Measurements from ENCODE around the gene MPRIP.

The MPRIP gene

GRCh38 chr17:17112628-17113200, 70.5 kb downstream of the MPRIP start:
- H3K9me3 Mint-ChIP-seq: no peaks in the 10 kb centered on the region
- H3K4me1 Mint-ChIP-seq: peaks cover 67% of the 10 kb centered on the region
- H3K27ac Mint-ChIP-seq: no peak overlapping the region
- CTCF ChIA-PET: no interaction called here
- H3K36me3 Mint-ChIP-seq: peaks cover 8% of the 10 kb centered on the region
- H3K4me3 Mint-ChIP-seq: no peak overlapping the region
- DNase-seq: no peak
- no peaks in the 10 kb centered on the region for H3K27me3 Mint-ChIP-seq

GRCh38 chr17:17114592-17115225, 72.5 kb downstream of the MPRIP start:
- peaks cover 5% of the 10 kb centered on the region for H3K9me3 Mint-ChIP-seq
- CTCF ChIA-PET: no interaction called here
- peaks cover 12% of the 10 kb centered on the region for H3K36me3 Mint-ChIP-seq
- no peak overlapping the region for H3K4me3 Mint-ChIP-seq
- no peak for DNase-seq
- H3K27ac Mint-ChIP-seq: peak overlapping the region; percentile 58
- no peaks in the 10 kb centered on the region for H3K27me3 Mint-ChIP-seq
- H3K4me1 Mint-ChIP-seq: peaks cover 68% of the 10 kb centered on the region

- H3K36me3 Mint-ChIP-seq: peaks cover 12% of the 10 kb centered on the region
- H3K4me3 Mint-ChIP-seq: no peak overlapping the region
- peaks cover 5% of the 10 kb centered on the region for H3K9me3 Mint-ChIP-seq
- no peak overlapping the region for H3K27ac Mint-ChIP-seq
- DNase-seq: no peak
- CTCF ChIA-PET: no interaction called here
- no peaks in the 10 kb centered on the region for H3K27me3 Mint-ChIP-seq
- peaks cover 68% of the 10 kb centered on the region for H3K4me1 Mint-ChIP-seq
Observed at GRCh38 chr17:17115620-17116019, 73.4 kb downstream of the MPRIP start.

- peaks cover 73% of the 10 kb centered on the region for H3K4me1 Mint-ChIP-seq
- CTCF ChIA-PET: no interaction called here
- no peak overlapping the region for H3K4me3 Mint-ChIP-seq
Observed at GRCh38 chr17:17116406-17116805, 74.1 kb downstream of the MPRIP start.

GRCh38 chr17:17117923-17118322, 75.7 kb downstream of the MPRIP start:
- Mint-ChIP-seq H3K27ac (peak overlapping the region; percentile 5), H3K27me3 (no peaks in the 10 kb centered on the region), H3K9me3 (peaks cover 5% of the 10 kb centered on the region), H3K4me3 (no peak overlapping the region), H3K36me3 (peaks cover 9% of the 10 kb centered on the region), H3K4me1 (peaks cover 83% of the 10 kb centered on the region)
- CTCF ChIA-PET: no interaction called here
- DNase-seq: no peak

More at GRCh38 chr17:17116406-17116805, 74.1 kb downstream of the MPRIP start:
- no peak for DNase-seq
- Mint-ChIP-seq H3K27ac (peak overlapping the region; percentile 26), H3K36me3 (peaks cover 12% of the 10 kb centered on the region), H3K9me3 (peaks cover 5% of the 10 kb centered on the region), H3K27me3 (no peaks in the 10 kb centered on the region)

- H3K4me3 Mint-ChIP-seq: no peak overlapping the region
- DNase-seq: no peak
- peaks cover 9% of the 10 kb centered on the region for H3K36me3 Mint-ChIP-seq
- H3K9me3 Mint-ChIP-seq: peaks cover 5% of the 10 kb centered on the region
- peak overlapping the region; percentile 91 for H3K27ac Mint-ChIP-seq
- CTCF ChIA-PET: no interaction called here
- H3K27me3 Mint-ChIP-seq: no peaks in the 10 kb centered on the region
- peaks cover 85% of the 10 kb centered on the region for H3K4me1 Mint-ChIP-seq
Observed at GRCh38 chr17:17118399-17118798, 76.1 kb downstream of the MPRIP start.

- H3K27me3 Mint-ChIP-seq: no peaks in the 10 kb centered on the region
- CTCF ChIA-PET: interaction anchor here (1.2 kb wide), 1 partner anchor 11 kb away, joined by 3 read pairs; no protein-coding TSS in a partner anchor
- H3K27ac Mint-ChIP-seq: peak overlapping the region; percentile 91
- peaks cover 87% of the 10 kb centered on the region for H3K4me1 Mint-ChIP-seq
- H3K9me3 Mint-ChIP-seq: peaks cover 5% of the 10 kb centered on the region
- peaks cover 9% of the 10 kb centered on the region for H3K36me3 Mint-ChIP-seq
- H3K4me3 Mint-ChIP-seq: no peak overlapping the region
- DNase-seq: no peak
Observed at GRCh38 chr17:17119106-17119505, 76.8 kb downstream of the MPRIP start.

- peak; percentile 76 for DNase-seq
- CTCF ChIA-PET: interaction anchor here (1.2 kb wide), 1 partner anchor 12 kb away, joined by 3 read pairs; no protein-coding TSS in a partner anchor
- H3K4me1 Mint-ChIP-seq: peaks cover 87% of the 10 kb centered on the region
- peaks cover 5% of the 10 kb centered on the region for H3K9me3 Mint-ChIP-seq
- H3K36me3 Mint-ChIP-seq: peaks cover 9% of the 10 kb centered on the region
- no peaks in the 10 kb centered on the region for H3K27me3 Mint-ChIP-seq
- H3K27ac Mint-ChIP-seq: peak overlapping the region; percentile 91
- H3K4me3 Mint-ChIP-seq: no peak overlapping the region
Observed at GRCh38 chr17:17119533-17119932, 77.3 kb downstream of the MPRIP start.

GRCh38 chr17:17120294-17120693, 78.0 kb downstream of the MPRIP start:
- peak overlapping the region; percentile 91 for H3K27ac Mint-ChIP-seq
- CTCF ChIA-PET: interaction anchor here (1.1 to 1.3 kb wide), 3 partner anchors 12 to 120 kb away, joined by 3 read pairs; no protein-coding TSS in a partner anchor
- H3K36me3 Mint-ChIP-seq: peaks cover 9% of the 10 kb centered on the region

GRCh38 chr17:17120701-17121100, 78.4 kb downstream of the MPRIP start:
- DNase-seq: no peak
- Mint-ChIP-seq H3K27me3 (no peaks in the 10 kb centered on the region), H3K36me3 (peaks cover 9% of the 10 kb centered on the region), H3K9me3 (peaks cover 5% of the 10 kb centered on the region), H3K4me3 (no peak overlapping the region), H3K27ac (peak overlapping the region; percentile 91), H3K4me1 (peaks cover 87% of the 10 kb centered on the region)
- CTCF ChIA-PET: interaction anchor here (1.1 to 1.3 kb wide), 2 partner anchors 25 to 120 kb away, joined by 3 read pairs; no protein-coding TSS in a partner anchor

More at GRCh38 chr17:17120294-17120693, 78.0 kb downstream of the MPRIP start:
- DNase-seq: no peak
- H3K4me1 Mint-ChIP-seq: peaks cover 87% of the 10 kb centered on the region
- H3K4me3 Mint-ChIP-seq: no peak overlapping the region
- peaks cover 5% of the 10 kb centered on the region for H3K9me3 Mint-ChIP-seq
- H3K27me3 Mint-ChIP-seq: no peaks in the 10 kb centered on the region

- no peak for DNase-seq
- Mint-ChIP-seq H3K4me3 (no peak overlapping the region), H3K9me3 (peaks cover 5% of the 10 kb centered on the region), H3K27ac (no peak overlapping the region), H3K36me3 (peaks cover 9% of the 10 kb centered on the region), H3K27me3 (no peaks in the 10 kb centered on the region), H3K4me1 (peaks cover 88% of the 10 kb centered on the region)
- CTCF ChIA-PET: interaction anchor here (1.1 to 1.3 kb wide), 3 partner anchors 20 to 120 kb away, joined by 3 read pairs; no protein-coding TSS in a partner anchor
Observed at GRCh38 chr17:17121162-17121561, 78.9 kb downstream of the MPRIP start.

GRCh38 chr17:17122781-17123483, 80.7 kb downstream of the MPRIP start:
- peaks cover 18% of the 10 kb centered on the region for H3K36me3 Mint-ChIP-seq
- H3K4me3 Mint-ChIP-seq: no peak overlapping the region
- DNase-seq: no peak
- H3K4me1 Mint-ChIP-seq: peaks cover 87% of the 10 kb centered on the region
- CTCF ChIA-PET: interaction anchor here (0.6 to 0.7 kb wide), 2 partner anchors 67 to 445 kb away, joined by 3 read pairs; no protein-coding TSS in a partner anchor
- H3K27ac Mint-ChIP-seq: no peak overlapping the region
- no peaks in the 10 kb centered on the region for H3K27me3 Mint-ChIP-seq
- peaks cover 5% of the 10 kb centered on the region for H3K9me3 Mint-ChIP-seq

- H3K36me3 Mint-ChIP-seq: peaks cover 19% of the 10 kb centered on the region
- peak overlapping the region; percentile 55 for H3K27ac Mint-ChIP-seq
- no peak overlapping the region for H3K4me3 Mint-ChIP-seq
- peaks cover 2% of the 10 kb centered on the region for H3K9me3 Mint-ChIP-seq
- CTCF ChIA-PET: no interaction called here
- DNase-seq: no peak
- peaks cover 77% of the 10 kb centered on the region for H3K4me1 Mint-ChIP-seq
- H3K27me3 Mint-ChIP-seq: no peaks in the 10 kb centered on the region
Observed at GRCh38 chr17:17124341-17124740, 82.1 kb downstream of the MPRIP start.
